Colonic mucosa (tissue), 4 donors: ENCODE measurements around the gene CENPVL1. TPM values are rescaled to one million over a fixed set of nuclear protein-coding genes. Genes with fewer than 3 reads are reported as not detected.
"Not testable (repeated sequence)": the region's sequence is repeated elsewhere in the genome, so short reads cannot be mapped to it uniquely, and the experiment has no call there.

Experiments used
- DNase-seq: peaks from one replicate; pipeline ENCODE4 v3.0.0-alpha.2; 2020
- H3K27ac ChIP-seq: fragments of 200-600 bp; one replicate; pipeline ENCODE4 v1.8.0; 2021
- H3K27me3 ChIP-seq: fragments of 200-600 bp; one replicate; pipeline ENCODE4 v1.8.0; 2021
- H3K36me3 ChIP-seq: fragments of 200-600 bp; one replicate; pipeline ENCODE4 v1.8.0; 2021
- H3K4me1 ChIP-seq: fragments of 200-600 bp; one replicate; pipeline ENCODE4 v1.8.0; 2021; ENCODE audit warnings: mild to moderate bottlenecking
- H3K4me3 ChIP-seq: fragments of 200-600 bp; one replicate; pipeline ENCODE4 v1.8.0; 2021
- H3K9ac ChIP-seq, 2 donors: one replicate each; pipeline ENCODE4 v1.7.0; 2013; ENCODE audit warnings: control low read depth in 2 of 2, low read depth in 2 of 2, low read length in 2 of 2
- H3K9me3 ChIP-seq: fragments of 200-600 bp; one replicate; pipeline ENCODE4 v1.8.0; 2021
- intact Hi-C: fragments of 100-400 bp; cut with DNase I; formaldehyde crosslinking; loops from one replicate; pipeline ENCODE4 v1.14.1; 2022
- total RNA-seq, 2 donors: library from RNA; stranded (reverse); fragmentation: NEBNext Ultra II Directional in 1 of 2; extraction: Animal tissue kit (Norgen Biotek cat#: 25700) in 1 of 2; gene quantifications; one replicate each; pipeline ENCODE4 v1.2.1, GENCODE V29; 2021
- TF ChIP-seq, protein P1 (sequence below): fragments of 200-600 bp; IDR thresholded peaks from one replicate; pipeline ENCODE4 v1.8.0; 2022; ENCODE audit warnings: antibody characterized with exemption, mild to moderate bottlenecking
- donor health status: healthy.
- donor health status: DM: no; HTN: no; CAD: no.
- donor health status: DM: no; HTN: no; CAD: no.

The CENPVL1 gene
- total RNA-seq = not detected

DNA sequence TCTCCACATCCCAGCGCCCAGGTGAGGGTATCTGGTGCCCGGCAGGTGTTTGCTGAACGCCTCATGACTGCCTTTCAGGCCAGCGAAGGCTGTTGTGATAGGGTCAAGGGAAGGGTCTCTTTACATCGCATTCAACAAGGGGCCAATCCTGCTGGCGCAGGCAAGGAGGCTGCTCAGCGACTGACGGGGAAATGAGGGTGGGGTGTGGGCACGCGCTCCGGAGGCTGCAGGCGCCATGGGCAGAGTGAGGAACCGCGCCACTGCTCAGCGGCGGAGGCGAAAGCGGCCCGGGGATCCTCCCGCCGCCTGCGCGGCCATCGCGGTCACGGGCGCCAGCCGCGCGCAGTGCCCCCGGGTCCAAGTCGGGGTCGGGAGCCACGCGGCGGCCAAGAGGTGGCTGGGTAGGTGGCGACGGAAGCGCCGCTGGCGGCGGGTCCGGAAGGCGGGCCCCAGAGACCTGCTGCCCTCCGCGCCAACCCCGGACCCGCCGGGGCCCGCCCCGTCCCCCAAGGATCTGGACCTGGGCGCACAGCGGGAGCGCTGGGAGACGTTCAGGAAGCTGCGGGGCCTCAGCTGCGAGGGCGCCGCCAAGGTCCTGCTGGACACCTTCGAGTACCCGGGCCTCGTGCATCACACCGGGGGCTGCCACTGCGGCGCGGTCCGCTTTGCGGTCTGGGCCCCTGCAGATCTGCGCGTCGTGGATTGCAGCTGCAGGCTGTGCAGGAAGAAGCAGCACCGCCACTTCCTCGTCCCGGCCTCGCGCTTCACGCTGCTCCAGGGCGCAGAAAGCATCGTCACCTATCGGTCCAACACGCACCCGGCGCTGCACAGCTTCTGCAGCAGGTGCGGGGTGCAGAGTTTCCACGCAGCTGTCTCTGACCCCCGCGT lies at the start of gene CENPVL1:
CENPVL1 (plus strand) TSS at position 236 of the 888 bp plus-strand sequence; CDS start at position 236, 0 bp downstream.
- H3K27me3 ChIP-seq, H3K9me3 ChIP-seq, H3K4me3 ChIP-seq, H3K9ac ChIP-seq, H3K36me3 ChIP-seq, intact Hi-C loops, DNase-seq, H3K4me1 ChIP-seq, H3K27ac ChIP-seq: not testable (repeated sequence)

DNA sequence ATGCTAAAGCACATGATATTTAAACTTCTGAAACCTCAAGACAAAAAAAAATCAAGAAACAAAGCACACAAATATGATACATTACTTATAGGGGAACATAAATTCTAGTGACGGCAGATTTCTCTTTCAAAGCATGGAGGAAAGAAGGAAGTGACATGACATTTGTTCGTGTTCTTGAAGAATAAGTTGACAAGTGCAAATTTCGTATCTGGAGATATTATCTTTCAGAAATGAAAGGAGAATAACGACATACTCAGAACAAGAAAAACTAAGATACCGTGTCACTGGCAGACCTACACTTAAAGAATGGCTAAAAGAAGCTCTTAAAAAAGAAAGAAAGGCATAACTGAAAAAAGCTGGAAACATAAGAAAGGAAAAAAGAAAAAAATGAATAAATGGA lies 44.3 kb upstream of the CENPVL1 start:
- no peak overlapping the region for H3K4me3 ChIP-seq

DNA sequence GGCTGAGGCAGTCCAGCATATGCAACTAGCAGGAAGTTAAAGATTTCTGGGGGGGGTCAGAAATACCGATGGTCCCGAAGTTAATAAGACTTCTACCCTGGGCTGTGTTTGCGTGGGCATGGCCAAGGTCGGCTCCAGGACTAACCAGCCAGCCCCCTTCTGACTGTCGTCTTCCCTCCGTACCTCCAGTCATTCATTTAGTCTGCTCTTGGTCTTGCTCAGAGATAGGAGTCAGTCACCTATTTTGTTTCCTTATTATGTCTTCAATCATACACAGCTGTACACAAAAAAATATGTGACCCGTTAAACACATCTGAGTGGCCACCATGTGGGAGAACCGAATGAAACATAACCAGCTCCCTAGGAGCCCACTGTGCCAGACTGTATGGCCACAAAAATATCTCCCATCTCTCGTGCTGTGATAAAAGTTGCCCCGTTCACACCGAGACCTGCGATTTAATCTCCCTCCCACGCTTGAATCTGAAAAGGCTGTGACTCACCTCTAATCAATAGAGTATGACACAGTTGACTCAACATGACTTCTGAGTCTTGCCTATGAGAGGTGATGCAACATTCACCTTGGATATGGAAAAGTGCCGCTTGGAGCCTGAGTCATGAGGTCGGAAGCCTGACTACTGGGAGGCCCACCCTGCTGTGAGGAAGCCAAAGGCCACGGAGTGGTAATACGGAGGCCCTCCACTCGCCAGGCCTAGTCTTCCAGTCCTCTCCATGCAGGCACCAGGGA lies 30.5 kb upstream of the CENPVL1 start:
- H3K4me3 ChIP-seq, intact Hi-C loops, H3K9ac ChIP-seq, H3K27ac ChIP-seq, H3K36me3 ChIP-seq, H3K27me3 ChIP-seq, H3K4me1 ChIP-seq, H3K9me3 ChIP-seq, DNase-seq: not testable (repeated sequence)

More for the DNA sequence above, 44.3 kb upstream of the CENPVL1 start:
- intact Hi-C loops = no loop called here
- H3K27ac ChIP-seq = no peak overlapping the region
- no peak for DNase-seq
- TF ChIP-seq, protein P1, sequence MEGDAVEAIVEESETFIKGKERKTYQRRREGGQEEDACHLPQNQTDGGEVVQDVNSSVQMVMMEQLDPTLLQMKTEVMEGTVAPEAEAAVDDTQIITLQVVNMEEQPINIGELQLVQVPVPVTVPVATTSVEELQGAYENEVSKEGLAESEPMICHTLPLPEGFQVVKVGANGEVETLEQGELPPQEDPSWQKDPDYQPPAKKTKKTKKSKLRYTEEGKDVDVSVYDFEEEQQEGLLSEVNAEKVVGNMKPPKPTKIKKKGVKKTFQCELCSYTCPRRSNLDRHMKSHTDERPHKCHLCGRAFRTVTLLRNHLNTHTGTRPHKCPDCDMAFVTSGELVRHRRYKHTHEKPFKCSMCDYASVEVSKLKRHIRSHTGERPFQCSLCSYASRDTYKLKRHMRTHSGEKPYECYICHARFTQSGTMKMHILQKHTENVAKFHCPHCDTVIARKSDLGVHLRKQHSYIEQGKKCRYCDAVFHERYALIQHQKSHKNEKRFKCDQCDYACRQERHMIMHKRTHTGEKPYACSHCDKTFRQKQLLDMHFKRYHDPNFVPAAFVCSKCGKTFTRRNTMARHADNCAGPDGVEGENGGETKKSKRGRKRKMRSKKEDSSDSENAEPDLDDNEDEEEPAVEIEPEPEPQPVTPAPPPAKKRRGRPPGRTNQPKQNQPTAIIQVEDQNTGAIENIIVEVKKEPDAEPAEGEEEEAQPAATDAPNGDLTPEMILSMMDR = no peak
- H3K36me3 ChIP-seq = no peaks in the 10 kb centered on the region
- H3K9ac ChIP-seq = no peak overlapping the region
- H3K9me3 ChIP-seq = no peaks in the 10 kb centered on the region
- H3K27me3 ChIP-seq = no peaks in the 10 kb centered on the region
- no peaks in the 10 kb centered on the region for H3K4me1 ChIP-seq

DNA sequence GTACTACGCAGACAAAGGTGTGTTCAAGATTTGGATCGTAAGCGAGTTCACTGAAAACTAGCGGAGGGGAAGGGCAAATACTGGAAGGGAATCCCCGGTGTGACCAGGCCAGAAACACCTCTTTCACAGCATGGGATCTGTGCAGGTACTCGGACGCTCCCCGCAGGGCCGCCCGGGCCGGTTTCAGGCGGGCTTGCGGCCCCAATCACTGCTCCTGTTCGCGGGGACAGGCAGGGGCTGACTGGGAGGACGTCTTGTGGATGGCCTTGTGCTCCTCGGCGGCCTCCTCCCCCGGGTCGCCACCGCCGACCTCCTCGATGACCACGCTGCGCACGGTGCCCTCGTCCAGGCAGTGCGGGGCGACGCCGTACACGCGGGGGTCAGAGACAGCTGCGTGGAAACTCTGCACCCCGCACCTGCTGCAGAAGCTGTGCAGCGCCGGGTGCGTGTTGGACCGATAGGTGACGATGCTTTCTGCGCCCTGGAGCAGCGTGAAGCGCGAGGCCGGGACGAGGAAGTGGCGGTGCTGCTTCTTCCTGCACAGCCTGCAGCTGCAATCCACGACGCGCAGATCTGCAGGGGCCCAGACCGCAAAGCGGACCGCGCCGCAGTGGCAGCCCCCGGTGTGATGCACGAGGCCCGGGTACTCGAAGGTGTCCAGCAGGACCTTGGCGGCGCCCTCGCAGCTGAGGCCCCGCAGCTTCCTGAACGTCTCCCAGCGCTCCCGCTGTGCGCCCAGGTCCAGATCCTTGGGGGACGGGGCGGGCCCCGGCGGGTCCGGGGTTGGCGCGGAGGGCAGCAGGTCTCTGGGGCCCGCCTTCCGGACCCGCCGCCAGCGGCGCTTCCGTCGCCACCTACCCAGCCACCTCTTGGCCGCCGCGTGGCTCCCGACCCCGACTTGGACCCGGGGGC lies 28.2 kb upstream of the CENPVL1 start:
- DNase-seq, H3K27me3 ChIP-seq, intact Hi-C loops, H3K4me1 ChIP-seq, H3K36me3 ChIP-seq, H3K9ac ChIP-seq, H3K4me3 ChIP-seq, H3K27ac ChIP-seq, H3K9me3 ChIP-seq: not testable (repeated sequence)

DNA sequence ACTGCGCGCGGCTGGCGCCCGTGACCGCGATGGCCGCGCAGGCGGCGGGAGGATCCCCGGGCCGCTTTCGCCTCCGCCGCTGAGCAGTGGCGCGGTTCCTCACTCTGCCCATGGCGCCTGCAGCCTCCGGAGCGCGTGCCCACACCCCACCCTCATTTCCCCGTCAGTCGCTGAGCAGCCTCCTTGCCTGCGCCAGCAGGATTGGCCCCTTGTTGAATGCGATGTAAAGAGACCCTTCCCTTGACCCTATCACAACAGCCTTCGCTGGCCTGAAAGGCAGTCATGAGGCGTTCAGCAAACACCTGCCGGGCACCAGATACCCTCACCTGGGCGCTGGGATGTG lies 27.6 kb upstream of the CENPVL1 start, which contains the start of gene CENPVL2:
CENPVL2 (minus strand) TSS at position 112 of the 343 bp plus-strand sequence; CDS start at position 112, 0 bp downstream.
- H3K36me3 ChIP-seq, H3K4me1 ChIP-seq, H3K9me3 ChIP-seq, intact Hi-C loops, H3K9ac ChIP-seq, DNase-seq, H3K27ac ChIP-seq, H3K27me3 ChIP-seq, H3K4me3 ChIP-seq: not testable (repeated sequence)

DNA sequence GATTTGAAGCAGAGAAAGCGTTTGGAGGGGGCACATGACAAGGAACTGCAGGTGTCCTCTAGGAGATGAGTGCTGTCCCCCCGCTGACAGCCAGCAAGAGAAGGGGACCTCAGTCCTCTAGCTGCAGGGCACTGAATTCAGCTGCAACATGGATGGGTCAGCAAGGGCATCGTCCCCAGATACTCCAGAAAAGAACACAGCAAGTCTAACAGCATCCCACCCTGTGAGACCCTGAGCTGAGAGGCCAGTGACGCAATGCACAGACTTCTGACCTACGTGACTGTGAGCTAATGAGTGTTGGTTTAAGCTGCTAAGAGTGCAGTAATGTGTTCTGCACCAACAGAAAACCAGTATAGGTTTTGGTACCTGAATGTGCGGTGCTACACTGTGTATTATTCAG lies 16.1 kb upstream of the CENPVL1 start:
- H3K36me3 ChIP-seq = no peaks in the 10 kb centered on the region
- TF ChIP-seq, protein P1 = no peak
- H3K4me3 ChIP-seq = no peak overlapping the region
- intact Hi-C loops = no loop called here
- no peak overlapping the region for H3K9ac ChIP-seq
- no peaks in the 10 kb centered on the region for H3K27me3 ChIP-seq
- H3K27ac ChIP-seq = no peak overlapping the region
- DNase-seq = no peak
- no peaks in the 10 kb centered on the region for H3K9me3 ChIP-seq
- no peaks in the 10 kb centered on the region for H3K4me1 ChIP-seq

GRCh38 chrX:51697397-51697796 lies 12.9 kb upstream of the CENPVL1 start:
- Histone ChIP-seq H3K27me3 (no peaks in the 10 kb centered on the region), H3K9ac (no peak overlapping the region), H3K36me3 (no peaks in the 10 kb centered on the region), H3K4me3 (no peak overlapping the region), H3K4me1 (no peaks in the 10 kb centered on the region), H3K27ac (no peak overlapping the region), H3K9me3 (no peaks in the 10 kb centered on the region)
- no peak for DNase-seq
- TF ChIP-seq, protein P1 = no peak
- intact Hi-C loops = no loop called here

GRCh38 chrX:51712943-51713647 lies 2.8 kb downstream of the CENPVL1 start:
- DNase-seq, H3K9me3 ChIP-seq, H3K27ac ChIP-seq, intact Hi-C loops, H3K36me3 ChIP-seq, H3K27me3 ChIP-seq, H3K4me1 ChIP-seq, H3K4me3 ChIP-seq, H3K9ac ChIP-seq: not testable (repeated sequence)
